ENCODE measurements around the gene SATB2. TPM values are rescaled to one million over a fixed set of nuclear protein-coding genes. Genes with fewer than 3 reads are reported as not detected.

SATB2 gene
- total RNA-seq, 1 experiment from 2014 or later, result 22.1 TPM

GRCh38 chr2:199462956-199463692 is 5.4 kb upstream of the SATB2 start:
- TF ChIP-seq ZBTB21 (CRISPR knock-in tag; IDR thresholded peaks at IDR 0.05; ENCODE audit: borderline replicate concordance) (peak; percentile 72; the same call in 1 of the 2 replicates), MAX (CRISPR knock-in tag; IDR thresholded peaks at IDR 0.05) (peak; percentile 56; the same call in 1 of the 2 replicates), GRHL2 (CRISPR knock-in tag; IDR thresholded peaks at IDR 0.05; ENCODE audit: insufficient replicate concordance, severe bottlenecking) (no peak), JAZF1 (CRISPR knock-in tag; IDR thresholded peaks at IDR 0.05) (no peak), EMX1 (CRISPR knock-in tag; IDR thresholded peaks at IDR 0.05) (no peak), ZNF416 (CRISPR knock-in tag; IDR thresholded peaks at IDR 0.05) (no peak), FOXP1 (CRISPR knock-in tag; IDR thresholded peaks at IDR 0.05; ENCODE audit: borderline replicate concordance) (0 out of 2 replicates have a peak, but pooled peaks have one; percentile 13), ETV6 (CRISPR knock-in tag; IDR thresholded peaks at IDR 0.05) (peak; percentile 54; the same call in 1 of the 2 replicates), HMGXB4 (CRISPR knock-in tag; IDR thresholded peaks at IDR 0.05) (peak; percentile 89), ZNF232 (CRISPR knock-in tag; IDR thresholded peaks at IDR 0.05) (peak; percentile 43; the same call in 1 of the 2 replicates), CTCF (IDR thresholded peaks at IDR 0.05) (peak; percentile 59; the same call in 1 of the 2 replicates), MLX (CRISPR knock-in tag; IDR thresholded peaks at IDR 0.05) (no peak), ZSCAN18 (CRISPR knock-in tag; IDR thresholded peaks at IDR 0.05) (no peak), ZNF423 (CRISPR knock-in tag; IDR thresholded peaks at IDR 0.05) (peak; percentile 59; the same call in 1 of the 2 replicates), IRF1 (CRISPR knock-in tag; IDR thresholded peaks at IDR 0.05) (no peak)
- Mint-ChIP-seq H3K36me3 (no peaks in the 10 kb centered on the region), H3K4me1 (peaks cover 51% of the 10 kb centered on the region), H3K4me3 (peak overlapping the region; percentile 88), H3K9me3 (no peaks in the 10 kb centered on the region), H3K27ac (no peak overlapping the region), H3K27me3 (ENCODE audit: low read depth) (peaks cover 81% of the 10 kb centered on the region)
- peak; percentile 87 for DNase-seq (ENCODE audit: low spot score)
- CTCF ChIA-PET, result interaction anchor here (0.7 to 2.4 kb wide), 4 partner anchors 8 to 24 kb away, joined by 3 to 11 read pairs (median 5); no protein-coding TSS in a partner anchor
- peak; percentile 14 for ATAC-seq
- POLR2A ChIA-PET, result no interaction called here

- Mint-ChIP-seq H3K4me3 (peak overlapping the region; percentile 88), H3K27ac (no peak overlapping the region), H3K9me3 (no peaks in the 10 kb centered on the region), H3K4me1 (peaks cover 45% of the 10 kb centered on the region), H3K27me3 (ENCODE audit: low read depth) (peaks cover 75% of the 10 kb centered on the region), H3K36me3 (no peaks in the 10 kb centered on the region)
- POLR2A ChIA-PET, result no interaction called here
- ATAC-seq (peak; percentile 5), DNase-seq (ENCODE audit: low spot score) (peak; percentile 53)
- CTCF ChIA-PET, result interaction anchor here (0.7 to 2.4 kb wide), 4 partner anchors 9 to 24 kb away, joined by 3 to 11 read pairs (median 5); no protein-coding TSS in a partner anchor
- TF ChIP-seq ZNF219 (CRISPR knock-in tag; IDR thresholded peaks at IDR 0.05; ENCODE audit: borderline replicate concordance), result no peak
- TF ChIP-seq ZNF317 (CRISPR knock-in tag; IDR thresholded peaks at IDR 0.05; ENCODE audit: borderline replicate concordance, low read depth), result no peak
- no peak for TF ChIP-seq ZBTB43 (CRISPR knock-in tag; IDR thresholded peaks at IDR 0.05)
- TF ChIP-seq ZNF532 (CRISPR knock-in tag; IDR thresholded peaks at IDR 0.05; ENCODE audit: borderline replicate concordance), result no peak
- no peak for TF ChIP-seq ETV6 (CRISPR knock-in tag; IDR thresholded peaks at IDR 0.05)
Measured at GRCh38 chr2:199462347-199462955, 4.7 kb upstream of the SATB2 start.

Data from WTC11 (cell line).